WTC11 (cell line): Measurements from ENCODE around the gene SLC25A19. TPM values are rescaled to one million over a fixed set of nuclear protein-coding genes. Genes with fewer than 3 reads are reported as not detected.

Experiments used
- ATAC-seq: fragments of 200-7000 bp; cut with Tn5 transposase; 2 replicates; pipeline ENCODE4 v1.10.0; 2021; ENCODE audit warnings: mild to moderate bottlenecking, moderate library complexity
- CTCF ChIA-PET: fragments of 300-600 bp; sonication (Branson Sonifier 250); formaldehyde crosslinking; loops from one replicate; lab custom pipeline; 2021; ENCODE audit warnings: antibody characterized with exemption; lab: Charles Lee
- POLR2A ChIA-PET: fragments of 350-600 bp; sonication (Branson Sonifier 250); formaldehyde crosslinking; loops from one replicate; lab custom pipeline; 2021; ENCODE audit warnings: antibody characterized with exemption; lab: Charles Lee
- DNase-seq: peaks from one replicate; pipeline ENCODE4 v3.0.0; 2021; ENCODE audit warnings: low spot score
- H3K27ac Mint-ChIP-seq: 2 replicates; pipeline ENCODE4 v1.8.0; 2021; ENCODE audit warnings: mixed read lengths
- H3K27me3 Mint-ChIP-seq: 2 replicates; pipeline ENCODE4 v1.8.0; 2021; ENCODE audit warnings: low read depth, mild to moderate bottlenecking, moderate library complexity, mixed read lengths
- H3K36me3 Mint-ChIP-seq: 2 replicates; pipeline ENCODE4 v1.8.0; 2021; ENCODE audit warnings: mixed read lengths
- H3K4me1 Mint-ChIP-seq: 2 replicates; pipeline ENCODE4 v1.8.0; 2022; ENCODE audit warnings: mixed read lengths
- H3K4me3 Mint-ChIP-seq: 2 replicates; pipeline ENCODE4 v1.8.0; 2021; ENCODE audit warnings: mild to moderate bottlenecking, moderate library complexity, mixed read lengths
- H3K9me3 Mint-ChIP-seq: 2 replicates; pipeline ENCODE4 v1.8.0; 2021; ENCODE audit warnings: mixed read lengths
- E2F1 ChIP-seq: sonication (generic); formaldehyde crosslinking; IDR thresholded peaks from 2 replicates; pipeline ENCODE4 v1.8.0; 2022; ENCODE audit warnings: mild to moderate bottlenecking, missing genetic modification reagents
- ESRRA ChIP-seq: sonication (generic); formaldehyde crosslinking; IDR thresholded peaks from 2 replicates; pipeline ENCODE4 v1.8.1; 2022; ENCODE audit warnings: mild to moderate bottlenecking, missing genetic modification reagents, borderline replicate concordance
- FOXJ3 ChIP-seq: sonication (generic); formaldehyde crosslinking; IDR thresholded peaks from 2 replicates; pipeline ENCODE4 v1.9.0; 2021; ENCODE audit warnings: missing genetic modification reagents, mild to moderate bottlenecking, borderline replicate concordance
- JUN ChIP-seq: sonication (generic); formaldehyde crosslinking; IDR thresholded peaks from 2 replicates; pipeline ENCODE4 v1.8.0; 2023; ENCODE audit warnings: mild to moderate bottlenecking, missing genetic modification reagents
- NFE2L1 ChIP-seq: sonication (generic); formaldehyde crosslinking; IDR thresholded peaks from 2 replicates; pipeline ENCODE4 v1.8.1; 2023; ENCODE audit warnings: missing genetic modification reagents
- NFYB ChIP-seq: sonication (generic); formaldehyde crosslinking; conservative IDR thresholded peaks from 2 replicates; pipeline ENCODE4 v1.8.0; 2022; ENCODE audit warnings: low read depth, missing genetic modification reagents
- NR3C1 ChIP-seq: sonication (generic); formaldehyde crosslinking; conservative IDR thresholded peaks from 2 replicates; pipeline ENCODE4 v1.8.1; 2023; ENCODE audit warnings: low read depth, mild to moderate bottlenecking, missing genetic modification reagents
- PRRX2 ChIP-seq: fragments of 250-450 bp; sonication (Bioruptor Pico); IDR thresholded peaks from 2 replicates; pipeline ENCODE4 v1.8.0; 2021; ENCODE audit warnings: mild to moderate bottlenecking
- TEAD1 ChIP-seq: sonication (generic); formaldehyde crosslinking; IDR thresholded peaks from 2 replicates; pipeline ENCODE4 v1.8.0; 2022; ENCODE audit warnings: mild to moderate bottlenecking, missing genetic modification reagents
- ZMAT4 ChIP-seq: fragments of 250-450 bp; sonication (Bioruptor Pico); IDR thresholded peaks from 2 replicates; pipeline ENCODE4 v1.9.0; 2021; ENCODE audit warnings: mild to moderate bottlenecking
- ZNF281 ChIP-seq: sonication (generic); formaldehyde crosslinking; IDR thresholded peaks from 2 replicates; pipeline ENCODE4 v1.8.0; 2023; ENCODE audit warnings: mild to moderate bottlenecking, missing genetic modification reagents
- ZNF416 ChIP-seq: fragments of 250-450 bp; sonication (Bioruptor Pico); IDR thresholded peaks from 2 replicates; pipeline ENCODE4 v1.9.0; 2021; ENCODE audit warnings: mild to moderate bottlenecking, inconsistent platforms
- total RNA-seq: library from RNA; stranded (reverse); gene quantifications from 3 replicates; pipeline ENCODE4 v1.2.3, GENCODE V29; 2021
- TF ChIP-seq, protein P1 (sequence below): sonication (generic); formaldehyde crosslinking; IDR thresholded peaks from 2 replicates; pipeline ENCODE4 v1.8.1; 2022; ENCODE audit warnings: mild to moderate bottlenecking, missing genetic modification reagents, moderate library complexity, borderline replicate concordance
- TF ChIP-seq, protein P2 (sequence below): fragments of 250-450 bp; sonication (Bioruptor Pico); IDR thresholded peaks from 2 replicates; pipeline ENCODE4 v1.9.0; 2021; ENCODE audit warnings: mild to moderate bottlenecking, borderline replicate concordance
- TF ChIP-seq, protein P3 (sequence below): sonication (generic); formaldehyde crosslinking; IDR thresholded peaks from 2 replicates; pipeline ENCODE4 v1.8.0; 2023; ENCODE audit warnings: missing genetic modification reagents, mild to moderate bottlenecking, borderline replicate concordance
- TF ChIP-seq, protein P4 (sequence below): sonication (generic); formaldehyde crosslinking; IDR thresholded peaks from 2 replicates; pipeline ENCODE4 v1.8.0; 2022; ENCODE audit warnings: mild to moderate bottlenecking, missing genetic modification reagents
- TF ChIP-seq, protein P5 (sequence below): sonication (generic); formaldehyde crosslinking; IDR thresholded peaks from 2 replicates; pipeline ENCODE4 v1.8.1; 2023; ENCODE audit warnings: mild to moderate bottlenecking, missing genetic modification reagents

The SLC25A19 gene
- total RNA-seq, 1 experiment from 2014 or later, result 27.7 TPM

DNA sequence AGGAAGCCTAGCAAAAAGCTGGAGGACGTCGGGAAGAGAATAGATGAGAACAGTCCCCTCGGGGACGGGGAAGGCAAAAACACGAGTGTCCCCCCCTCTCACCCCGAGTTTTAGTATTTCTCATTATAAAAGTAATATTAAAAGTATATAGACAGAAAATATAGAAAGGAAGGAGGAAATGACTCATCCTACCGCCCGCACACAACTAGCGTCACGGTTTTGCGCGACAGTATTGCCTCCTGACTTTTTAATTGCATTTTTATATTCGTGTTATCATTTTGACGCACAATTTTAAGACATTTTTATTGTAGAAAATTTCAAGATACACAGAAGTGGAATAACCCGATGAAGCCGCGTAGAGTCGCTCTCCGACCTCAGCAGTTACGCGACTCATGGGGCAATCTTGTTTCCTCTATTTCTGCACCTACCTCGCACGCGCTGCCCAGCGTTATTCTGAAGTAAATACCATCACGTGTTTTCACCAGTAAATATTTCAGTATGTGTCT lies 652 bp upstream of the SLC25A19 start:
- ChIA-PET POLR2A (interaction anchor here (0.7 to 1.8 kb wide), 18 partner anchors 8 to 475 kb away, joined by 3 to 24 read pairs (median 4); partner anchors contain the start of genes GALK1, GGA3, GRB2 and MIF4GD), CTCF (interaction anchor here (0.6 to 3.7 kb wide), 41 partner anchors 10 to 540 kb away, joined by 3 to 106 read pairs (median 5); partner anchors contain the start of genes GALK1, GGA3, GRB2 and LLGL2)
- peaks cover 8% of the 10 kb centered on the region for H3K4me1 Mint-ChIP-seq
- ATAC-seq (no peak), DNase-seq (no peak)
- peaks cover 11% of the 10 kb centered on the region for H3K36me3 Mint-ChIP-seq
- no peaks in the 10 kb centered on the region; the same call in 1 of the 2 replicates for H3K27me3 Mint-ChIP-seq
- peak overlapping the region; percentile 94 for H3K4me3 Mint-ChIP-seq
- H3K27ac Mint-ChIP-seq, result peak overlapping the region; percentile 99
- no peaks in the 10 kb centered on the region for H3K9me3 Mint-ChIP-seq
- TF ChIP-seq NFYB (CRISPR knock-in tag) (no peak), FOXJ3 (no peak), TEAD1 (CRISPR knock-in tag) (no peak), JUN (CRISPR knock-in tag) (no peak), NR3C1 (CRISPR knock-in tag) (no peak), E2F1 (no peak), ESRRA (CRISPR knock-in tag) (no peak), ZNF281 (no peak), ZNF416 (CRISPR knock-in tag) (no peak), PRRX2 (no peak), ZMAT4 (CRISPR knock-in tag) (no peak), NFE2L1 (no peak)
- TF ChIP-seq, protein P1, sequence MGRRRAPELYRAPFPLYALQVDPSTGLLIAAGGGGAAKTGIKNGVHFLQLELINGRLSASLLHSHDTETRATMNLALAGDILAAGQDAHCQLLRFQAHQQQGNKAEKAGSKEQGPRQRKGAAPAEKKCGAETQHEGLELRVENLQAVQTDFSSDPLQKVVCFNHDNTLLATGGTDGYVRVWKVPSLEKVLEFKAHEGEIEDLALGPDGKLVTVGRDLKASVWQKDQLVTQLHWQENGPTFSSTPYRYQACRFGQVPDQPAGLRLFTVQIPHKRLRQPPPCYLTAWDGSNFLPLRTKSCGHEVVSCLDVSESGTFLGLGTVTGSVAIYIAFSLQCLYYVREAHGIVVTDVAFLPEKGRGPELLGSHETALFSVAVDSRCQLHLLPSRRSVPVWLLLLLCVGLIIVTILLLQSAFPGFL, result no peak
- TF ChIP-seq, protein P2, sequence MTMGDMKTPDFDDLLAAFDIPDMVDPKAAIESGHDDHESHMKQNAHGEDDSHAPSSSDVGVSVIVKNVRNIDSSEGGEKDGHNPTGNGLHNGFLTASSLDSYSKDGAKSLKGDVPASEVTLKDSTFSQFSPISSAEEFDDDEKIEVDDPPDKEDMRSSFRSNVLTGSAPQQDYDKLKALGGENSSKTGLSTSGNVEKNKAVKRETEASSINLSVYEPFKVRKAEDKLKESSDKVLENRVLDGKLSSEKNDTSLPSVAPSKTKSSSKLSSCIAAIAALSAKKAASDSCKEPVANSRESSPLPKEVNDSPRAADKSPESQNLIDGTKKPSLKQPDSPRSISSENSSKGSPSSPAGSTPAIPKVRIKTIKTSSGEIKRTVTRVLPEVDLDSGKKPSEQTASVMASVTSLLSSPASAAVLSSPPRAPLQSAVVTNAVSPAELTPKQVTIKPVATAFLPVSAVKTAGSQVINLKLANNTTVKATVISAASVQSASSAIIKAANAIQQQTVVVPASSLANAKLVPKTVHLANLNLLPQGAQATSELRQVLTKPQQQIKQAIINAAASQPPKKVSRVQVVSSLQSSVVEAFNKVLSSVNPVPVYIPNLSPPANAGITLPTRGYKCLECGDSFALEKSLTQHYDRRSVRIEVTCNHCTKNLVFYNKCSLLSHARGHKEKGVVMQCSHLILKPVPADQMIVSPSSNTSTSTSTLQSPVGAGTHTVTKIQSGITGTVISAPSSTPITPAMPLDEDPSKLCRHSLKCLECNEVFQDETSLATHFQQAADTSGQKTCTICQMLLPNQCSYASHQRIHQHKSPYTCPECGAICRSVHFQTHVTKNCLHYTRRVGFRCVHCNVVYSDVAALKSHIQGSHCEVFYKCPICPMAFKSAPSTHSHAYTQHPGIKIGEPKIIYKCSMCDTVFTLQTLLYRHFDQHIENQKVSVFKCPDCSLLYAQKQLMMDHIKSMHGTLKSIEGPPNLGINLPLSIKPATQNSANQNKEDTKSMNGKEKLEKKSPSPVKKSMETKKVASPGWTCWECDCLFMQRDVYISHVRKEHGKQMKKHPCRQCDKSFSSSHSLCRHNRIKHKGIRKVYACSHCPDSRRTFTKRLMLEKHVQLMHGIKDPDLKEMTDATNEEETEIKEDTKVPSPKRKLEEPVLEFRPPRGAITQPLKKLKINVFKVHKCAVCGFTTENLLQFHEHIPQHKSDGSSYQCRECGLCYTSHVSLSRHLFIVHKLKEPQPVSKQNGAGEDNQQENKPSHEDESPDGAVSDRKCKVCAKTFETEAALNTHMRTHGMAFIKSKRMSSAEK (CRISPR knock-in tag), result no peak
- TF ChIP-seq, protein P3, sequence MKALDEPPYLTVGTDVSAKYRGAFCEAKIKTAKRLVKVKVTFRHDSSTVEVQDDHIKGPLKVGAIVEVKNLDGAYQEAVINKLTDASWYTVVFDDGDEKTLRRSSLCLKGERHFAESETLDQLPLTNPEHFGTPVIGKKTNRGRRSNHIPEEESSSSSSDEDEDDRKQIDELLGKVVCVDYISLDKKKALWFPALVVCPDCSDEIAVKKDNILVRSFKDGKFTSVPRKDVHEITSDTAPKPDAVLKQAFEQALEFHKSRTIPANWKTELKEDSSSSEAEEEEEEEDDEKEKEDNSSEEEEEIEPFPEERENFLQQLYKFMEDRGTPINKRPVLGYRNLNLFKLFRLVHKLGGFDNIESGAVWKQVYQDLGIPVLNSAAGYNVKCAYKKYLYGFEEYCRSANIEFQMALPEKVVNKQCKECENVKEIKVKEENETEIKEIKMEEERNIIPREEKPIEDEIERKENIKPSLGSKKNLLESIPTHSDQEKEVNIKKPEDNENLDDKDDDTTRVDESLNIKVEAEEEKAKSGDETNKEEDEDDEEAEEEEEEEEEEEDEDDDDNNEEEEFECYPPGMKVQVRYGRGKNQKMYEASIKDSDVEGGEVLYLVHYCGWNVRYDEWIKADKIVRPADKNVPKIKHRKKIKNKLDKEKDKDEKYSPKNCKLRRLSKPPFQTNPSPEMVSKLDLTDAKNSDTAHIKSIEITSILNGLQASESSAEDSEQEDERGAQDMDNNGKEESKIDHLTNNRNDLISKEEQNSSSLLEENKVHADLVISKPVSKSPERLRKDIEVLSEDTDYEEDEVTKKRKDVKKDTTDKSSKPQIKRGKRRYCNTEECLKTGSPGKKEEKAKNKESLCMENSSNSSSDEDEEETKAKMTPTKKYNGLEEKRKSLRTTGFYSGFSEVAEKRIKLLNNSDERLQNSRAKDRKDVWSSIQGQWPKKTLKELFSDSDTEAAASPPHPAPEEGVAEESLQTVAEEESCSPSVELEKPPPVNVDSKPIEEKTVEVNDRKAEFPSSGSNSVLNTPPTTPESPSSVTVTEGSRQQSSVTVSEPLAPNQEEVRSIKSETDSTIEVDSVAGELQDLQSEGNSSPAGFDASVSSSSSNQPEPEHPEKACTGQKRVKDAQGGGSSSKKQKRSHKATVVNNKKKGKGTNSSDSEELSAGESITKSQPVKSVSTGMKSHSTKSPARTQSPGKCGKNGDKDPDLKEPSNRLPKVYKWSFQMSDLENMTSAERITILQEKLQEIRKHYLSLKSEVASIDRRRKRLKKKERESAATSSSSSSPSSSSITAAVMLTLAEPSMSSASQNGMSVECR (CRISPR knock-in tag), result no peak
- TF ChIP-seq, protein P4, sequence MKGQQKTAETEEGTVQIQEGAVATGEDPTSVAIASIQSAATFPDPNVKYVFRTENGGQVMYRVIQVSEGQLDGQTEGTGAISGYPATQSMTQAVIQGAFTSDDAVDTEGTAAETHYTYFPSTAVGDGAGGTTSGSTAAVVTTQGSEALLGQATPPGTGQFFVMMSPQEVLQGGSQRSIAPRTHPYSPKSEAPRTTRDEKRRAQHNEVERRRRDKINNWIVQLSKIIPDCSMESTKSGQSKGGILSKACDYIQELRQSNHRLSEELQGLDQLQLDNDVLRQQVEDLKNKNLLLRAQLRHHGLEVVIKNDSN, result no peak
- TF ChIP-seq, protein P5, sequence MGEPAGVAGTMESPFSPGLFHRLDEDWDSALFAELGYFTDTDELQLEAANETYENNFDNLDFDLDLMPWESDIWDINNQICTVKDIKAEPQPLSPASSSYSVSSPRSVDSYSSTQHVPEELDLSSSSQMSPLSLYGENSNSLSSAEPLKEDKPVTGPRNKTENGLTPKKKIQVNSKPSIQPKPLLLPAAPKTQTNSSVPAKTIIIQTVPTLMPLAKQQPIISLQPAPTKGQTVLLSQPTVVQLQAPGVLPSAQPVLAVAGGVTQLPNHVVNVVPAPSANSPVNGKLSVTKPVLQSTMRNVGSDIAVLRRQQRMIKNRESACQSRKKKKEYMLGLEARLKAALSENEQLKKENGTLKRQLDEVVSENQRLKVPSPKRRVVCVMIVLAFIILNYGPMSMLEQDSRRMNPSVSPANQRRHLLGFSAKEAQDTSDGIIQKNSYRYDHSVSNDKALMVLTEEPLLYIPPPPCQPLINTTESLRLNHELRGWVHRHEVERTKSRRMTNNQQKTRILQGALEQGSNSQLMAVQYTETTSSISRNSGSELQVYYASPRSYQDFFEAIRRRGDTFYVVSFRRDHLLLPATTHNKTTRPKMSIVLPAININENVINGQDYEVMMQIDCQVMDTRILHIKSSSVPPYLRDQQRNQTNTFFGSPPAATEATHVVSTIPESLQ (CRISPR knock-in tag), result no peak
